ENCODE measurements around the gene SFXN3. TPM values are rescaled to one million over a fixed set of nuclear protein-coding genes. Genes with fewer than 3 reads are reported as not detected.

The SFXN3 gene
- total and polyA plus RNA-seq, 2 of the 13 experiments (the other 11 are each of a cell fraction or from before 2014, with no cell fraction given): 16.8 to 71.5 TPM

DNA sequence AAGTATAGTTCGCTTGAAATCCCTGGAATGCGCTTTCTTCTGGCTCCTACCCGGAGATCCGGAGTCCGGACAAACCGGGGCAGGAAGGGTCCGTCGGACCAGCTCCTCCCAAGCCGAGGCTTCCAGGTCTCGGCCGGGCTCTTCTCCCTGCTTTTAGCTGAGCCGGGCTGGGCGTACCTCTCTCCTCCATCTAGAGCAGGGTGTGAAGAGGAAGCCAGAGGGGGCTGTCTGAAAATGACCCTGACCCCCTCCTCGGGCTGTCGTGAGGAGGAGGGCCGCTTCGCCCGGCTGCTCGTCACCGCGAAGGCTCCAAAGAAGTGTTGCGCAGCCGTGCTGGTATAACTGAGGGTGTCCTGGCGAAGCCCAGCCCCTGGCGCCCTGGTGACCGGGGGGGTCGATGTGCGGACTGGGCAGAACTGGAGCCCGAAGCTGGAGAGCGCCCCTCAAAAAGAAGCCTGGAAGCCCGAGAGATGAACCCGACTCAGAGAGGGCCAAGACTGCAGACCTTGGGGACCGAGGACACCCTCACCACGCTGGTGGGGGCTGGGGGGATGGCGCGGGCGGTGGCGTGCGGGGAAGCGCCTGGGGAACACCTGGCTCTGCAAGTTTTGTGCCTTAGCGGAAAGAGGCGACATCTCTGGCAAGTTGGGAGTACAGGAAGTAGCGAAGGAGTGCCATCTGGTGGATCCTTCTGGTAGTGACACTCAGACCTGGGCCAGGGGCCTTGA lies 36.5 kb downstream of the SFXN3 start (continued):
- TF ChIP-seq ZNF441 (CRISPR knock-in tag; IDR thresholded peaks at IDR 0.05; ENCODE audit: borderline replicate concordance) (no peak), ZNF883 (CRISPR knock-in tag; IDR thresholded peaks at IDR 0.05; ENCODE audit: not compliant biosample characterization) (no peak), ZNF577 (CRISPR knock-in tag; IDR thresholded peaks at IDR 0.05; ENCODE audit: borderline replicate concordance, low read depth) (no peak), ZNF3 (CRISPR knock-in tag; IDR thresholded peaks at IDR 0.05) (no peak), ZNF20 (CRISPR knock-in tag; IDR thresholded peaks at IDR 0.05) (no peak), ETV5 (CRISPR knock-in tag; IDR thresholded peaks at IDR 0.05; ENCODE audit: borderline replicate concordance) (peak; percentile 87), MTF2 (CRISPR knock-in tag; IDR thresholded peaks at IDR 0.05; ENCODE audit: borderline replicate concordance) (no peak), ZBTB38 (CRISPR knock-in tag; IDR thresholded peaks at IDR 0.05) (0 out of 2 replicates have a peak, but pooled peaks have one; percentile 17), SALL1 (CRISPR knock-in tag; IDR thresholded peaks at IDR 0.05) (peak; percentile 46; the same call in 1 of the 2 replicates), NR2F1 (CRISPR knock-in tag; IDR thresholded peaks at IDR 0.05) (no peak), FOXK1 (CRISPR knock-in tag; IDR thresholded peaks at IDR 0.05; ENCODE audit: borderline replicate concordance, low read depth) (no peak), ZNF878 (CRISPR knock-in tag; IDR thresholded peaks at IDR 0.05) (no peak), DPF2 (CRISPR knock-in tag; IDR thresholded peaks at IDR 0.05; ENCODE audit: borderline replicate concordance, low read depth) (no peak), ZNF556 (CRISPR knock-in tag; IDR thresholded peaks at IDR 0.05; ENCODE audit: borderline replicate concordance) (no peak), MXD4 (CRISPR knock-in tag; IDR thresholded peaks at IDR 0.05) (no peak), ZNF724P (CRISPR knock-in tag; IDR thresholded peaks at IDR 0.05; ENCODE audit: borderline replicate concordance) (peak; percentile 55; the same call in 1 of the 2 replicates), FOSL1 (CRISPR knock-in tag; IDR thresholded peaks at IDR 0.05; ENCODE audit: borderline replicate concordance) (no peak), NCOA1 (CRISPR knock-in tag; IDR thresholded peaks at IDR 0.05) (no peak), ZNF776 (CRISPR knock-in tag; IDR thresholded peaks at IDR 0.05) (no peak), ZNF83 (CRISPR knock-in tag; IDR thresholded peaks at IDR 0.05; ENCODE audit: borderline replicate concordance) (no peak), DNMT1 (CRISPR knock-in tag; IDR thresholded peaks at IDR 0.05) (no peak), ZFP90 (CRISPR knock-in tag; IDR thresholded peaks at IDR 0.05; ENCODE audit: borderline replicate concordance) (peak; percentile 33; the same call in 1 of the 2 replicates), FOXM1 (CRISPR knock-in tag; IDR thresholded peaks at IDR 0.05) (no peak), TGIF2 (CRISPR knock-in tag; IDR thresholded peaks at IDR 0.05) (no peak), TEAD3 (CRISPR knock-in tag; optimal IDR thresholded peaks at IDR 0.05; ENCODE audit: borderline replicate concordance) (peak; percentile 18), AGO1 (IDR thresholded peaks at IDR 0.05; ENCODE audit: low read depth, low read length, poor library complexity, severe bottlenecking) (peak; percentile 98)
- TF ChIP-seq, protein P1, sequence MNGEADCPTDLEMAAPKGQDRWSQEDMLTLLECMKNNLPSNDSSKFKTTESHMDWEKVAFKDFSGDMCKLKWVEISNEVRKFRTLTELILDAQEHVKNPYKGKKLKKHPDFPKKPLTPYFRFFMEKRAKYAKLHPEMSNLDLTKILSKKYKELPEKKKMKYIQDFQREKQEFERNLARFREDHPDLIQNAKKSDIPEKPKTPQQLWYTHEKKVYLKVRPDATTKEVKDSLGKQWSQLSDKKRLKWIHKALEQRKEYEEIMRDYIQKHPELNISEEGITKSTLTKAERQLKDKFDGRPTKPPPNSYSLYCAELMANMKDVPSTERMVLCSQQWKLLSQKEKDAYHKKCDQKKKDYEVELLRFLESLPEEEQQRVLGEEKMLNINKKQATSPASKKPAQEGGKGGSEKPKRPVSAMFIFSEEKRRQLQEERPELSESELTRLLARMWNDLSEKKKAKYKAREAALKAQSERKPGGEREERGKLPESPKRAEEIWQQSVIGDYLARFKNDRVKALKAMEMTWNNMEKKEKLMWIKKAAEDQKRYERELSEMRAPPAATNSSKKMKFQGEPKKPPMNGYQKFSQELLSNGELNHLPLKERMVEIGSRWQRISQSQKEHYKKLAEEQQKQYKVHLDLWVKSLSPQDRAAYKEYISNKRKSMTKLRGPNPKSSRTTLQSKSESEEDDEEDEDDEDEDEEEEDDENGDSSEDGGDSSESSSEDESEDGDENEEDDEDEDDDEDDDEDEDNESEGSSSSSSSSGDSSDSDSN (CRISPR knock-in tag; IDR thresholded peaks at IDR 0.05): peak; percentile 58; the same call in 1 of the 2 replicates
- TF ChIP-seq, protein P2, sequence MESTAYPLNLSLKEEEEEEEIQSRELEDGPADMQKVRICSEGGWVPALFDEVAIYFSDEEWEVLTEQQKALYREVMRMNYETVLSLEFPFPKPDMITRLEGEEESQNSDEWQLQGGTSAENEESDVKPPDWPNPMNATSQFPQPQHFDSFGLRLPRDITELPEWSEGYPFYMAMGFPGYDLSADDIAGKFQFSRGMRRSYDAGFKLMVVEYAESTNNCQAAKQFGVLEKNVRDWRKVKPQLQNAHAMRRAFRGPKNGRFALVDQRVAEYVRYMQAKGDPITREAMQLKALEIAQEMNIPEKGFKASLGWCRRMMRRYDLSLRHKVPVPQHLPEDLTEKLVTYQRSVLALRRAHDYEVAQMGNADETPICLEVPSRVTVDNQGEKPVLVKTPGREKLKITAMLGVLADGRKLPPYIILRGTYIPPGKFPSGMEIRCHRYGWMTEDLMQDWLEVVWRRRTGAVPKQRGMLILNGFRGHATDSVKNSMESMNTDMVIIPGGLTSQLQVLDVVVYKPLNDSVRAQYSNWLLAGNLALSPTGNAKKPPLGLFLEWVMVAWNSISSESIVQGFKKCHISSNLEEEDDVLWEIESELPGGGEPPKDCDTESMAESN (CRISPR knock-in tag; conservative IDR thresholded peaks at IDR 0.05): peak; percentile 54; the same call in 1 of the 2 replicates
